ENCODE data around the gene TCF3.

The TCF3 gene

GRCh38 chr19:1560286-1560882 is 92.0 kb downstream of the TCF3 start:
- DNase-seq (ENCODE audit: extremely low read depth, low read depth): no peak
- H3K4me3 ChIP-seq (replicated peaks; ENCODE audit: low read depth, low read length): no peak overlapping the region
- TF ChIP-seq CTCF (IDR thresholded peaks at IDR 0.05; ENCODE audit: low read depth, low read length, missing control alignments): no peak

Measured in HFF-Myc (cell line).